K562 (cell line): Measurements from ENCODE around the gene LPA. TPM values are rescaled to one million over a fixed set of nuclear protein-coding genes. Genes with fewer than 3 reads are reported as not detected.
"Not testable (repeated sequence)": the region's sequence is repeated elsewhere in the genome, so short reads cannot be mapped to it uniquely, and the experiment has no call there.

Experiments used
- ATAC-seq: fragments of 200-7000 bp; cut with Tn5 transposase; 3 replicates; pipeline ENCODE4 v1.9.1; 2020; ENCODE audit warnings: moderate library complexity
- BruUV-seq: library from RNA; stranded (reverse); fragments of 400-500 nt; replicated peaks from 2 replicates; lab custom pipeline; 2021; lab: Mats Ljungman, UMichigan
- CTCF ChIA-PET: fragments of 300-600 bp; formaldehyde crosslinking; extraction: SDS; loops from one replicate; lab custom pipeline; 2021; ENCODE audit warnings: low intra/inter-chr PET ratio; lab: Yijun Ruan, JAX
- POLR2A ChIA-PET: fragments of 300-600, 350-650 bp; sonication (Branson Sonifier 250); formaldehyde crosslinking; extraction: SDS; loops from one replicate; lab custom pipeline; 2021; ENCODE audit warnings: antibody characterized with exemption, inconsistent platforms; lab: Yijun Ruan, JAX
- DNase-seq, 4 experiments: peaks; one replicate each; pipeline versions ENCODE4 v3.0.0 to v3.0.0-alpha.2; 2011 to 2018; ENCODE audit warnings: low spot score in 3 of 4, mixed read lengths in 3 of 4; ENCODE audit errors: extremely low read depth in 1 of 4
- FAIRE-seq: peaks from 2 replicates; lab custom pipeline; 2011; peaks lifted over from hg19 to GRCh38; lab: Jason Lieb, UNC
- H2AFZ ChIP-seq: 2 replicates; pipeline ENCODE4 v1.6.0; 2011; ENCODE audit warnings: low read depth, low read length, control low read depth, inconsistent platforms
- H3K27ac ChIP-seq: fragments of 200-600 bp; 3 replicates; pipeline ENCODE4 v1.8.0; 2011; ENCODE audit warnings: low read depth, mild to moderate bottlenecking, control low read depth, inconsistent platforms, low read length, moderate library complexity, mixed read lengths; ENCODE audit errors: extremely low read depth
- H3K27me3 ChIP-seq, 2 experiments: fragments of 300-600 bp in 1 of 2; 2 replicates in 1 of 2; 3 replicates in 1 of 2; pipeline versions ENCODE4 v1.6.0 to v1.8.0; 2011; ENCODE audit warnings: inconsistent platforms in 2 of 2, low read length in 2 of 2, mild to moderate bottlenecking in 1 of 2, mixed read lengths in 1 of 2, moderate library complexity in 1 of 2; ENCODE audit not compliant: control insufficient read depth in 2 of 2, insufficient read depth in 2 of 2
- H3K36me3 ChIP-seq: fragments of 300-600 bp; 3 replicates; pipeline ENCODE4 v1.8.0; 2011; ENCODE audit warnings: mild to moderate bottlenecking, low read length, inconsistent platforms; ENCODE audit not compliant: control insufficient read depth, insufficient read depth
- H3K4me1 ChIP-seq, 2 experiments: fragments of 200-600 bp in 1 of 2; replicated peaks in 1 of 2; 2 replicates in 1 of 2; 3 replicates in 1 of 2; pipeline versions ENCODE4 v1.5.1 to v1.8.0; 2011; ENCODE audit warnings: inconsistent platforms in 2 of 2, low read length in 2 of 2, mild to moderate bottlenecking in 1 of 2, mixed read lengths in 1 of 2, moderate library complexity in 1 of 2; ENCODE audit not compliant: control insufficient read depth in 2 of 2, insufficient read depth in 2 of 2
- H3K4me2 ChIP-seq: 2 replicates; pipeline ENCODE4 v1.6.1; 2011; ENCODE audit warnings: low read length, control low read depth, inconsistent platforms, mixed read lengths; ENCODE audit not compliant: insufficient read depth
- H3K4me3 ChIP-seq: fragments of 200-600 bp; sonication (generic), shearing (Covaris generic); 2 replicates; pipeline ENCODE4 v1.5.1; 2016; ENCODE audit warnings: control low read depth, inconsistent platforms
- H3K79me2 ChIP-seq: fragments of 200-600 bp; 3 replicates; pipeline ENCODE4 v1.8.0; 2011; ENCODE audit warnings: low read length, inconsistent platforms; ENCODE audit not compliant: control insufficient read depth, insufficient read depth
- H3K9ac ChIP-seq, 2 experiments: 2 replicates each; pipeline versions ENCODE4 v1.6.0 to v1.6.1; 2011; ENCODE audit warnings: low read depth in 2 of 2, low read length in 2 of 2, control low read depth in 1 of 2, inconsistent platforms in 1 of 2, mild to moderate bottlenecking in 1 of 2, mixed read lengths in 1 of 2; ENCODE audit not compliant: insufficient read depth in 1 of 2
- H3K9me1 ChIP-seq: one replicate; pipeline ENCODE4 v1.6.0; 2011; ENCODE audit warnings: inconsistent platforms, mild to moderate bottlenecking, low read length, moderate library complexity; ENCODE audit not compliant: control insufficient read depth, insufficient read depth
- H3K9me3 ChIP-seq: replicated peaks from 2 replicates; pipeline ENCODE4 v1.5.1; 2011; ENCODE audit warnings: low read depth, low read length, inconsistent platforms; ENCODE audit not compliant: control insufficient read depth, insufficient read depth
- H4K20me1 ChIP-seq: replicated peaks from 2 replicates; pipeline ENCODE4 v1.6.1; 2011; ENCODE audit warnings: low read length, inconsistent platforms, mixed read lengths; ENCODE audit not compliant: control insufficient read depth, insufficient read depth
- CEBPB ChIP-seq: fragments of 450-650 bp; IDR thresholded peaks from 2 replicates; pipeline ENCODE4 v1.6.1; 2016; ENCODE audit warnings: missing genetic modification characterization, missing compliant biosample characterization
- CTCF ChIP-seq, 3 experiments: IDR thresholded peaks in 2 of 3; conservative IDR thresholded peaks in 1 of 3; 2 replicates each; pipeline ENCODE4 v1.5.1; 2011 to 2012; ENCODE audit warnings: low read length in 3 of 3, mild to moderate bottlenecking in 3 of 3, control low read depth in 2 of 3, improper control_type of control experiment in 1 of 3, inconsistent platforms in 1 of 3, low read depth in 1 of 3, mixed read lengths in 1 of 3, moderate library complexity in 1 of 3; ENCODE audit not compliant: insufficient read depth in 2 of 3
- FOXK2 ChIP-seq, 2 experiments: fragments of 450-650 bp; IDR thresholded peaks in 1 of 2; conservative IDR thresholded peaks in 1 of 2; 2 replicates each; pipeline ENCODE4 v1.6.1; 2016; ENCODE audit warnings: low read depth in 2 of 2, mild to moderate bottlenecking in 1 of 2
- KDM1A ChIP-seq, 2 experiments: fragments of 450-650 bp; IDR thresholded peaks; 2 replicates each; pipeline ENCODE4 v1.6.1; 2016; ENCODE audit warnings: mild to moderate bottlenecking in 2 of 2
- RAD21 ChIP-seq, 2 experiments: fragments of 250-450 bp in 1 of 2; fragments of 450-650 bp in 1 of 2; sonication (Bioruptor Pico) in 1 of 2; formaldehyde crosslinking in 1 of 2; IDR thresholded peaks in 1 of 2; conservative IDR thresholded peaks in 1 of 2; 2 replicates each; pipeline versions ENCODE4 v1.4.0 to v1.8.0; 2020 to 2022; ENCODE audit warnings: mild to moderate bottlenecking in 2 of 2, moderate library complexity in 1 of 2
- REST ChIP-seq, 2 experiments: fragments of 450-650 bp; formaldehyde crosslinking in 1 of 2; IDR thresholded peaks; 2 replicates each; pipeline versions ENCODE4 v1.4.0 to v1.6.1; 2014 to 2020; ENCODE audit warnings: mild to moderate bottlenecking in 2 of 2, borderline replicate concordance in 1 of 2, low read depth in 1 of 2
- TEAD2 ChIP-seq: fragments of 450-650 bp; IDR thresholded peaks from 2 replicates; pipeline ENCODE4 v1.6.1; 2016; ENCODE audit warnings: missing genetic modification characterization, control low read depth, missing compliant biosample characterization
- WGBS: fragments of 100-300 bp; shearing (Covaris generic); methylation state at CpG from one replicate; pipeline ENCODE4 v1.1.6; 2016; ENCODE audit warnings: low coverage, mixed read lengths; ENCODE audit not compliant: insufficient coverage; ENCODE audit errors: missing lambda C conversion rate; 5-methylcytosine and 5-hydroxymethylcytosine counted together
- in situ Hi-C: fragments of 300-500 bp; cut with MboI; formaldehyde crosslinking; loops from 4 replicates; pipeline ENCODE4 v1.15.0; 2018; ENCODE audit warnings: inconsistent platforms, mixed read lengths
- intact Hi-C: fragments of 100-400 bp; cut with micrococcal nuclease; formaldehyde crosslinking; loops from 2 replicates; pipeline ENCODE4 v1.14.2; 2022
- polyA plus RNA-seq, 8 experiments: library from polyadenylated mRNA; depleted of rRNA in 4 of 8; stranded (reverse) in 5 of 8; unstranded in 3 of 8; fragments of >200 nt; fragmentation: Nextera tagmentation in 2 of 8; fragmentation: Illumina TruSeq in 1 of 8; extraction: Ambion mirVana in 2 of 8; extraction: Trizol in 1 of 8; gene quantifications; 2 replicates each; pipeline versions ENCODE4 v1.2.1 to v1.2.3, GENCODE V29; 2011 to 2014; ENCODE audit warnings: inconsistent platforms in 1 of 8, missing spikeins in 1 of 8
- total RNA-seq, 7 experiments: library from RNA; depleted of rRNA in 6 of 7; stranded (reverse); fragments of >200 nt in 6 of 7; fragmentation: Illumina TruSeq in 2 of 7; extraction: Trizol in 2 of 7; gene quantifications; 2 replicates each; pipeline versions ENCODE4 v1.2.1 to v1.2.3, GENCODE V29; 2011 to 2021; ENCODE audit warnings: low replicate concordance in 1 of 7

Gene LPA
- total and polyA plus RNA-seq, 9 of the 15 experiments (the other 6 are each of a cell fraction or from before 2014, with no cell fraction given) = 0.01 to 0.18 (median 0.07) TPM; not detected in 6

GRCh38 chr6:160578515-160578914 lies 85.6 kb downstream of the LPA start:
- H3K4me1 ChIP-seq; H3K27ac ChIP-seq; H3K79me2 ChIP-seq; H4K20me1 ChIP-seq; H3K9me1 ChIP-seq; CTCF ChIA-PET; H3K4me3 ChIP-seq; H3K9me3 ChIP-seq; POLR2A ChIA-PET; H3K9ac ChIP-seq; H3K27me3 ChIP-seq; H3K36me3 ChIP-seq; in situ Hi-C loops; BruUV-seq; H3K4me2 ChIP-seq; TF ChIP-seq REST (CRISPR knock-in tag; IDR thresholded peaks at IDR 0.05; ENCODE audit: low read depth): not testable (repeated sequence)
- 3% methylated on average over 5 of the region's 5 CpGs for WGBS
- DNase-seq (peak in 2 of 4 experiments; percentile 14 to 52), ATAC-seq (peak; percentile 94), FAIRE-seq (peak; percentile 91)
- intact Hi-C loops = loop anchor here (1.0 kb wide), 1 partner anchor 58 kb away; no protein-coding TSS in a partner anchor
- peak overlapping the region; percentile 31; the same call in 1 of the 2 replicates for H2AFZ ChIP-seq
- TF ChIP-seq CEBPB = 0 out of 2 replicates have a peak, but pooled peaks have one; percentile 18
- TF ChIP-seq TEAD2 (tag) = 0 out of 2 replicates have a peak, but pooled peaks have one; percentile 40
- peak in 1 of 2 experiments; percentile 34; a peak in 1 of 4 replicates for TF ChIP-seq FOXK2 (conservative IDR thresholded peaks at IDR 0.05 in 1 of 2, IDR thresholded peaks at IDR 0.05 in 1 of 2; ENCODE audit: low read depth in 2 of 2)
- peak; percentile 20 to 49; a peak in 3 of 4 replicates for TF ChIP-seq RAD21 (CRISPR knock-in tag; conservative IDR thresholded peaks at IDR 0.05 in 1 of 2, IDR thresholded peaks at IDR 0.05 in 1 of 2)
- TF ChIP-seq KDM1A (IDR thresholded peaks at IDR 0.05) = peak in 1 of 2 experiments; percentile 16; a peak in 1 of 4 replicates
- TF ChIP-seq CTCF (IDR thresholded peaks at IDR 0.05 in 2 of 3, conservative IDR thresholded peaks at IDR 0.05 in 1 of 3; ENCODE audit: insufficient read depth in 2 of 3, low read depth in 1 of 3, low read length in 3 of 3) = peak; percentile 50 to 82 (median 57)
- TF ChIP-seq REST (IDR thresholded peaks at IDR 0.05; ENCODE audit: borderline replicate concordance) = peak; percentile 29; the same call in 1 of the 2 replicates
